Measurements from ENCODE around the gene LMF1. TPM values are rescaled to one million over a fixed set of nuclear protein-coding genes. Genes with fewer than 3 reads are reported as not detected.

The LMF1 gene
- total and polyA plus RNA-seq, 9 of the 15 experiments (the other 6 are each of a cell fraction or from before 2014, with no cell fraction given): 0.11 to 1.6 (median 0.55) TPM; not detected in 1

DNA sequence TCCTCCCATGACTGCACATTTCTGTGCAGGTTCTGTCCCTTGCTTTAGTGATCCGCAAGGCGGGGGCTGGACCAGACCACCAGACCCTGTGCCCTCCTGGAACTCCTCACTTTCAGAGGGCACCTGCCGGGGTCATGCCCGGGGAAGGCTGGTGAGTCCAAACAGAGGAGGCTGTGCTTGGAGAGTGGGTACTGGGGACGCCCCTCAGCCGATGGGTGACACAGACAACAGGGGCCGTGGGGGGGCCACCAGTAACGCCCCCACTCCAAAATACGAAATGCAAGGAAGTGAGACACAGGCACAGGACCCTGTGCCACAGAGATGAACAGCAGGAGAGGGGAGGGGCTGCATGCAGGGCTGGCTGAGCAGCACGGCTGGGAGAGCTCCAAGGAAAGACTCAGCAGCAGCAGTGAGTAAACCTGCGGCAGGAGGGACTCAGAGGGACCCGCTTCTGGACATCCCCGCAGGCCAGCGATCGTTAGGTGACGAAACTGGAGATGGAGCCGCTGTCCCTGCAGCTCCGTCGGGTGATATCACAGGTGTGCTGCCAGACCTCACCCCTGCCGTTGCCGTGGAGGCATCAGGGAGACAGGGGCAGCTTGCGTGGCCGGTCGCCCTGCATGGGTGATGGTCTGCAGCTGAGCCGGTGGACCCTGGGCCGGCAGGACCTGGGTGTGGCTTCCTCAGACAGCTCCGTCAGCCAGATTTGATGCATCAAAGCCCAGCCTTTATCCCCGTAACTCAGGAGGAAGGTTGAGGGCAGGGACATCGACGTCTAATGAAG is 99.0 kb downstream of the LMF1 start:
- TF ChIP-seq, protein P1, sequence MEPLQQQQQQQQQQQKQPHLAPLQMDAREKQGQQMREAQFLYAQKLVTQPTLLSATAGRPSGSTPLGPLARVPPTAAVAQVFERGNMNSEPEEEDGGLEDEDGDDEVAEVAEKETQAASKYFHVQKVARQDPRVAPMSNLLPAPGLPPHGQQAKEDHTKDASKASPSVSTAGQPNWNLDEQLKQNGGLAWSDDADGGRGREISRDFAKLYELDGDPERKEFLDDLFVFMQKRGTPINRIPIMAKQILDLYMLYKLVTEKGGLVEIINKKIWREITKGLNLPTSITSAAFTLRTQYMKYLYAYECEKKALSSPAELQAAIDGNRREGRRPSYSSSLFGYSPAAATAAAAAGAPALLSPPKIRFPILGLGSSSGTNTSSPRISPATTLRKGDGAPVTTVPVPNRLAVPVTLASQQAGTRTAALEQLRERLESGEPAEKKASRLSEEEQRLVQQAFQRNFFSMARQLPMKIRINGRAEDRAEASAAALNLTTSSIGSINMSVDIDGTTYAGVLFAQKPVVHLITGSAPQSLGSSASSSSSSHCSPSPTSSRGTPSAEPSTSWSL (CRISPR knock-in tag; IDR thresholded peaks at IDR 0.05; ENCODE audit: borderline replicate concordance): no peak
- 5% methylated on average over 30 of the region's 30 CpGs for WGBS (ENCODE audit: insufficient coverage, low coverage, missing lambda C conversion rate)
- Histone ChIP-seq H3K4me2 (ENCODE audit: insufficient read depth, low read length) (no peak overlapping the region), H3K4me3 (no peak overlapping the region), H4K20me1 (replicated peaks; ENCODE audit: control insufficient read depth, insufficient read depth, low read length) (peaks cover 32% of the 10 kb centered on the region; the same call in 1 of the 2 replicates), H3K27me3 (ENCODE audit: control insufficient read depth in 2 of 2, insufficient read depth in 2 of 2, low read length in 2 of 2) (peaks cover 50 to 92% of the 10 kb centered on the region in 2 experiments; a peak in 4 of 5 replicates), H2AFZ (ENCODE audit: low read depth, low read length) (no peak overlapping the region), H3K36me3 (ENCODE audit: control insufficient read depth, insufficient read depth, low read length) (no peaks in the 10 kb centered on the region), H3K9ac (ENCODE audit: insufficient read depth in 1 of 2, low read depth in 2 of 2, low read length in 2 of 2) (no peak overlapping the region; a peak in 1 of 4 replicates), H3K9me3 (replicated peaks; ENCODE audit: control insufficient read depth, insufficient read depth, low read depth, low read length) (no peaks in the 10 kb centered on the region), H3K27ac (ENCODE audit: extremely low read depth, low read depth, low read length) (no peak overlapping the region), H3K4me1 (replicated peaks in 1 of 2; ENCODE audit: control insufficient read depth in 2 of 2, insufficient read depth in 2 of 2, low read length in 2 of 2) (peaks cover 0 to 59% of the 10 kb centered on the region in 2 experiments; a peak in 3 of 5 replicates), H3K9me1 (ENCODE audit: control insufficient read depth, insufficient read depth, low read length) (peaks cover 3% of the 10 kb centered on the region), H3K79me2 (ENCODE audit: control insufficient read depth, insufficient read depth, low read length) (no peaks in the 10 kb centered on the region)
- ATAC-seq: no peak
- ChIA-PET POLR2A (interaction anchor here (0.8 kb wide), 1 partner anchor 10 kb away, joined by 4 read pairs; no protein-coding TSS in a partner anchor), CTCF (ENCODE audit: low intra/inter-chr PET ratio) (no interaction called here)
- intact Hi-C loops (cut with micrococcal nuclease) (no loop called here), in situ Hi-C loops (cut with MboI) (no loop called here)
- DNase-seq (ENCODE audit: extremely low read depth in 1 of 4, low spot score in 3 of 4): no peak
- FAIRE-seq: no peak
- no TSS peak for BruUV-seq (replicated peaks)

Measured in K562 (cell line).